ENCODE data around the gene LGALS13.
A peak's percentile ranks its signal among the peaks of the same experiment; 100 is the strongest.

LGALS13 gene

GRCh38 chr19:39623946-39624345 is 21.6 kb downstream of the LGALS13 start:
- DNase-seq = no peak

- DNase-seq = peak; percentile 34
Observed at GRCh38 chr19:39627631-39628030, 25.3 kb downstream of the LGALS13 start.

GRCh38 chr19:39631178-39631577 is 28.9 kb downstream of the LGALS13 start:
- no peak for DNase-seq

GRCh38 chr19:39631626-39632025 is 29.3 kb downstream of the LGALS13 start:
- no peak for DNase-seq

- DNase-seq = no peak
Observed at GRCh38 chr19:39637891-39638290, 35.6 kb downstream of the LGALS13 start.

- no peak for DNase-seq
Observed at GRCh38 chr19:39641773-39642172, 39.4 kb downstream of the LGALS13 start.

- no peak for DNase-seq
Observed at GRCh38 chr19:39643591-39643990, 41.3 kb downstream of the LGALS13 start.

- peak; percentile 61 for DNase-seq
Observed at GRCh38 chr19:39645800-39646411, 43.6 kb downstream of the LGALS13 start.

GRCh38 chr19:39647918-39648317 is 45.6 kb downstream of the LGALS13 start:
- no peak for DNase-seq

- DNase-seq = no peak
Observed at GRCh38 chr19:39655613-39656012, 53.3 kb downstream of the LGALS13 start, which contains the start of gene LGALS16. Gene LGALS16 (plus strand): TSS chr19:39655913. CDS start chr19:39655962, 49 bp downstream.

Data from OCI-M1 (cell line).